Endothelial cell of umbilical vein (primary cell): Measurements from ENCODE around the gene MTR. TPM values are rescaled to one million over a fixed set of nuclear protein-coding genes. Genes with fewer than 3 reads are reported as not detected.

Source experiments
- BruUV-seq: library from RNA; stranded (reverse); fragments of 400-500 nt; replicated peaks from 2 replicates; lab custom pipeline; 2021; lab: Mats Ljungman, UMichigan
- CTCF ChIA-PET: fragments of 300-600, 350-600 bp; sonication (Branson Sonifier 250); formaldehyde crosslinking; loops from one replicate; lab custom pipeline; 2021; ENCODE audit warnings: antibody characterized with exemption, inconsistent platforms; lab: Charles Lee
- POLR2A ChIA-PET: fragments of 300-600, 350-600 bp; sonication (Branson Sonifier 250); formaldehyde crosslinking; loops from one replicate; lab custom pipeline; 2021; ENCODE audit warnings: antibody characterized with exemption, inconsistent platforms; lab: Charles Lee
- DNase-seq: peaks from one replicate; pipeline ENCODE4 v3.0.0-alpha.2; 2011; ENCODE audit warnings: low read depth, low spot score
- FAIRE-seq: peaks from 2 replicates; lab custom pipeline; 2011; peaks lifted over from hg19 to GRCh38; lab: Jason Lieb, UNC
- H2AFZ ChIP-seq: 2 replicates; pipeline ENCODE4 v1.6.0; 2012; ENCODE audit warnings: low read depth, low read length, control low read depth, inconsistent platforms
- H3K27ac ChIP-seq: 2 replicates; pipeline ENCODE4 v1.5.1; 2011; ENCODE audit warnings: low read depth, mild to moderate bottlenecking, control low read depth, low read length, moderate library complexity; ENCODE audit not compliant: insufficient read depth
- H3K27me3 ChIP-seq, 2 experiments: 2 replicates each; pipeline versions ENCODE4 v1.6.0 to v1.6.1; 2011; ENCODE audit warnings: low read length in 2 of 2, mixed read lengths in 1 of 2; ENCODE audit not compliant: control insufficient read depth in 2 of 2, insufficient read depth in 2 of 2
- H3K36me3 ChIP-seq, 2 experiments: 2 replicates in 1 of 2; 3 replicates in 1 of 2; pipeline ENCODE4 v1.5.1; 2011; ENCODE audit warnings: low read length in 2 of 2, mild to moderate bottlenecking in 1 of 2, moderate library complexity in 1 of 2; ENCODE audit not compliant: control insufficient read depth in 2 of 2, insufficient read depth in 2 of 2; ENCODE audit errors: extremely low read depth in 1 of 2
- H3K4me1 ChIP-seq: 3 replicates; pipeline ENCODE4 v1.5.1; 2011; ENCODE audit warnings: mild to moderate bottlenecking, low read length; ENCODE audit not compliant: control insufficient read depth, insufficient read depth; ENCODE audit errors: extremely low read depth
- H3K4me2 ChIP-seq: 2 replicates; pipeline ENCODE4 v1.6.1; 2011; ENCODE audit warnings: low read length, control low read depth, mixed read lengths; ENCODE audit not compliant: insufficient read depth
- H3K4me3 ChIP-seq, 3 experiments: fragments of 200-600 bp in 1 of 3; sonication (generic), shearing (Covaris generic) in 1 of 3; replicated peaks in 1 of 3; 2 replicates each; pipeline ENCODE4 v1.5.1; 2011 to 2016; ENCODE audit warnings: control low read depth in 3 of 3, low read length in 3 of 3, mild to moderate bottlenecking in 2 of 3, inconsistent platforms in 1 of 3, low read depth in 1 of 3, moderate library complexity in 1 of 3; ENCODE audit not compliant: insufficient read depth in 1 of 3
- H3K79me2 ChIP-seq: 2 replicates; pipeline ENCODE4 v1.6.0; 2012; ENCODE audit warnings: low read length, inconsistent platforms; ENCODE audit not compliant: control insufficient read depth, insufficient read depth
- H3K9ac ChIP-seq: replicated peaks from 2 replicates; pipeline ENCODE3; 2011; ENCODE audit warnings: low read length, control low read depth; ENCODE audit not compliant: insufficient read depth; ENCODE audit errors: extremely low read depth
- H3K9me1 ChIP-seq: replicated peaks from 3 replicates; pipeline ENCODE4 v1.6.0; 2011; ENCODE audit warnings: mild to moderate bottlenecking, low read length; ENCODE audit not compliant: control insufficient read depth, insufficient read depth; ENCODE audit errors: extremely low read depth
- H3K9me3 ChIP-seq: replicated peaks from 2 replicates; pipeline ENCODE4 v1.5.1; 2012; ENCODE audit warnings: low read length, inconsistent platforms; ENCODE audit not compliant: control insufficient read depth, insufficient read depth
- H4K20me1 ChIP-seq: replicated peaks from 2 replicates; pipeline ENCODE3; 2011; ENCODE audit warnings: mild to moderate bottlenecking, low read length; ENCODE audit not compliant: control insufficient read depth, insufficient read depth; ENCODE audit errors: extremely low read depth
- CTCF ChIP-seq, 2 donors: IDR thresholded peaks; 1 replicate in 1 of 2; 2 replicates in 1 of 2; pipeline ENCODE4 v1.5.1; 2011; ENCODE audit warnings: low read length in 2 of 2, mild to moderate bottlenecking in 2 of 2, moderate library complexity in 2 of 2, control low read depth in 1 of 2, inconsistent platforms in 1 of 2, low read depth in 1 of 2; ENCODE audit not compliant: insufficient read depth in 1 of 2; ENCODE audit errors: extremely low read depth in 1 of 2
- EZH2 ChIP-seq: IDR thresholded peaks from 2 replicates; pipeline ENCODE4 v1.6.1; 2012; ENCODE audit warnings: borderline replicate concordance, low read depth, mild to moderate bottlenecking, moderate library complexity, low read length, inconsistent platforms; ENCODE audit not compliant: severe bottlenecking
- JUN ChIP-seq: IDR thresholded peaks from 2 replicates; pipeline ENCODE4 v1.6.1; 2011; ENCODE audit warnings: borderline replicate concordance, low read depth; ENCODE audit not compliant: insufficient read length, insufficient read depth
- MAX ChIP-seq: IDR thresholded peaks from 2 replicates; pipeline ENCODE4 v1.6.1; 2011; ENCODE audit not compliant: insufficient read depth, insufficient read length
- MYC ChIP-seq: IDR thresholded peaks from one replicate; pipeline ENCODE4 v1.6.1; 2011; ENCODE audit warnings: mild to moderate bottlenecking, low read depth, low read length
- POLR2A ChIP-seq: IDR thresholded peaks from 2 replicates; pipeline ENCODE4 v1.6.1; 2012; ENCODE audit warnings: low read depth, mild to moderate bottlenecking, control low read depth, low read length
- POLR2AphosphoS5 ChIP-seq: IDR thresholded peaks from 2 replicates; pipeline ENCODE4 v1.6.1; 2012; ENCODE audit warnings: low read depth, mild to moderate bottlenecking, control low read depth, low read length, moderate library complexity; ENCODE audit not compliant: insufficient read depth
- dilution Hi-C: fragments of 300-500 bp; cut with MboI; formaldehyde crosslinking; loops from one replicate; pipeline ENCODE4 v1.15.0; 2019; ENCODE audit warnings: low sequenced_read_pairs; ENCODE audit not compliant: extremely low pct_ligation_motif_present
- intact Hi-C: fragments of 100-400 bp; cut with micrococcal nuclease; formaldehyde crosslinking; loops from one replicate; pipeline ENCODE4 v1.10.0; 2022
- polyA plus RNA-seq, 4 experiments: library from polyadenylated mRNA; depleted of rRNA in 3 of 4; stranded (reverse) in 3 of 4; unstranded in 1 of 4; fragments of >200 nt; gene quantifications; 2 replicates each; pipeline versions ENCODE4 v1.2.1 to v1.2.3, GENCODE V29; 2011 to 2012; ENCODE audit warnings: missing spikeins in 1 of 4
- total RNA-seq: library from RNA; stranded (reverse); gene quantifications from 2 replicates; pipeline ENCODE4 v1.2.3, GENCODE V29; 2021

MTR gene
- total and polyA plus RNA-seq, 2 donors (not counting 3 experiments of a cell fraction or from before 2014, with no cell fraction given): 6.7 to 45.2 TPM

DNA sequence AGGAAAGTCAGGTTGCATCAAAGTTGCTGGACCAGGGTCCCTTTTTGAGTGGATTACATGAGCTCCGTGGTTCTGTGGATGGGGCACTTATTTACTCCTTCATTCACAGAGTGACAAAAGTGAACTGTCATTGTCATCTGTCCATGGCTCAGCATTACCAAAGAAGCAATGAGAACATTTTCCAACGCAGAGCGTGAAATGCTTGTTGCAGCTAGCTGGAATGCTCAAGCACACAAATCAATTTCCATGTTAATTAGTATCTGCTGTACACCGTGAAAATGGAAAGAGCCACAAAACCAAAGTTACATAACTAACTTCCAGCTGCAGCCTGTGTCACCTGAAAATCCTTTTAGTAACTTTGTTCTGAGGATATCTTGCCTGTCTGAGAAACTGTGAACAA lies 130.3 kb downstream of the MTR start:
- Histone ChIP-seq H3K27me3 (no peaks in the 10 kb centered on the region), H3K4me2 (no peak overlapping the region), H3K79me2 (no peaks in the 10 kb centered on the region), H3K36me3 (no peaks in the 10 kb centered on the region), H2AFZ (no peak overlapping the region), H3K4me1 (no peaks in the 10 kb centered on the region), H3K27ac (no peak overlapping the region), H3K9me3 (no peaks in the 10 kb centered on the region), H3K4me3 (no peak overlapping the region), H3K9ac (no peak overlapping the region), H3K9me1 (no peaks in the 10 kb centered on the region), H4K20me1 (no peaks in the 10 kb centered on the region)
- no peak for FAIRE-seq
- no peak for TF ChIP-seq JUN
- no peak for TF ChIP-seq CTCF (IDR thresholded peaks at IDR 0.05; ENCODE audit: extremely low read depth in 1 of 2, insufficient read depth in 1 of 2, low read depth in 1 of 2, low read length in 2 of 2)
- no peak for TF ChIP-seq EZH2
- TF ChIP-seq MYC: no peak
- no peak for TF ChIP-seq POLR2A
- no peak for DNase-seq
- dilution Hi-C loops (no loop called here), intact Hi-C loops (no loop called here)
- POLR2A ChIA-PET: no interaction called here
- no TSS peak for BruUV-seq
- CTCF ChIA-PET: no interaction called here

- Histone ChIP-seq H3K9me3 (no peaks in the 10 kb centered on the region), H3K4me3 (no peak overlapping the region), H3K36me3 (no peaks in the 10 kb centered on the region), H3K27me3 (no peaks in the 10 kb centered on the region), H3K79me2 (no peaks in the 10 kb centered on the region), H3K9me1 (no peaks in the 10 kb centered on the region), H3K27ac (no peak overlapping the region), H3K4me2 (no peak overlapping the region), H3K9ac (no peak overlapping the region), H4K20me1 (no peaks in the 10 kb centered on the region), H2AFZ (no peak overlapping the region), H3K4me1 (no peaks in the 10 kb centered on the region)
- no TSS peak for BruUV-seq
- no peak for TF ChIP-seq MAX
- TF ChIP-seq EZH2: no peak
- no peak for TF ChIP-seq POLR2AphosphoS5
- dilution Hi-C loops (no loop called here), intact Hi-C loops (no loop called here)
- FAIRE-seq (no peak), DNase-seq (no peak)
- CTCF ChIA-PET: no interaction called here
- POLR2A ChIA-PET: no interaction called here
These were observed 135.4 kb downstream of the MTR start for GRCh38 chr1:236930503-236930902.
